Progenitor cell of endocrine pancreas (in vitro differentiated cells): ENCODE results near the gene STEAP3. TPM values are rescaled to one million over a fixed set of nuclear protein-coding genes. Genes with fewer than 3 reads are reported as not detected.

ENCODE experiments used
- DNase-seq: peaks from one replicate; pipeline ENCODE4 v3.0.0; 2021; ENCODE audit warnings: low spot score; ENCODE audit not compliant: unreplicated experiment
- H3K27ac Mint-ChIP-seq: 2 replicates; pipeline ENCODE4 v1.8.0; 2021; ENCODE audit warnings: mild to moderate bottlenecking, moderate library complexity, mixed read lengths
- H3K27me3 Mint-ChIP-seq: 2 replicates; pipeline ENCODE4 v1.8.0; 2021; ENCODE audit warnings: mixed read lengths
- H3K36me3 Mint-ChIP-seq: 2 replicates; pipeline ENCODE4 v1.8.0; 2022; ENCODE audit warnings: mixed read lengths; ENCODE audit not compliant: insufficient read depth
- H3K4me1 Mint-ChIP-seq: 2 replicates; pipeline ENCODE4 v1.8.0; 2021; ENCODE audit warnings: low read depth, mixed read lengths
- H3K4me3 Mint-ChIP-seq: 2 replicates; pipeline ENCODE4 v1.8.0; 2021; ENCODE audit warnings: low read depth, mild to moderate bottlenecking, moderate library complexity, mixed read lengths
- H3K9me3 Mint-ChIP-seq: 2 replicates; pipeline ENCODE4 v1.8.0; 2021; ENCODE audit warnings: low read depth, mixed read lengths
- CTCF ChIP-seq: fragments of 200-600 bp; sonication (generic); IDR thresholded peaks from one replicate; pipeline ENCODE4 v1.5.0; 2021; ENCODE audit warnings: antibody characterized with exemption, mild to moderate bottlenecking; ENCODE audit not compliant: unreplicated experiment
- total RNA-seq: library from RNA; stranded (reverse); gene quantifications from 2 replicates; pipeline ENCODE4 v1.2.1, GENCODE V29; 2021

The STEAP3 gene
- total RNA-seq, 1 donor from 2014 or later, result 3.9 TPM

- Mint-ChIP-seq H3K4me1 (peaks cover 15% of the 10 kb centered on the region), H3K9me3 (no peaks in the 10 kb centered on the region), H3K36me3 (no peaks in the 10 kb centered on the region), H3K4me3 (no peak overlapping the region), H3K27me3 (peaks cover 44% of the 10 kb centered on the region), H3K27ac (no peak overlapping the region)
- no peak for TF ChIP-seq CTCF
- no peak for DNase-seq
These were observed 2.3 kb downstream of the STEAP3 start for GRCh38 chr2:119225926-119226325.

DNA sequence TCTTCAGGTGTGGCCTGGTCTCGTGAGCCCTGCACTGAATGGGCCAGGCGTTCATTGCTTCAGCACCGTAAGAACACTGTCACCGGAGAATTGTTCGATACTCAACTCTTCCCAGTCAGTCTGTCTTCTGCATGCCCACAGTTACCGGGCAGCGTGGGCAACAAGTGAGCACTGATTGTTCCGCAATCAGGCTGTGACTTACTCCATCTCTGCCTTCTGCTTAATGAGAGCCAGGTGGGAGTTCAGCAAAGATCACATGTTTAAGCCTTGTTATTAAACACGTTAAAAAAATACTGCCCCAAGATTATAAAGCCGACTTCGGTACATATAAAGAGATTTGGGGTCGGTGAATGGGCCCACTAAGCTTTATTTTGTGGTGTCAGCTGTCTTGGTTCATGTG lies 3.7 kb downstream of the STEAP3 start:
- TF ChIP-seq CTCF, result no peak
- Mint-ChIP-seq H3K27ac (no peak overlapping the region), H3K9me3 (no peaks in the 10 kb centered on the region), H3K4me1 (peaks cover 15% of the 10 kb centered on the region), H3K4me3 (no peak overlapping the region), H3K36me3 (no peaks in the 10 kb centered on the region), H3K27me3 (peaks cover 30% of the 10 kb centered on the region)
- no peak for DNase-seq

DNA sequence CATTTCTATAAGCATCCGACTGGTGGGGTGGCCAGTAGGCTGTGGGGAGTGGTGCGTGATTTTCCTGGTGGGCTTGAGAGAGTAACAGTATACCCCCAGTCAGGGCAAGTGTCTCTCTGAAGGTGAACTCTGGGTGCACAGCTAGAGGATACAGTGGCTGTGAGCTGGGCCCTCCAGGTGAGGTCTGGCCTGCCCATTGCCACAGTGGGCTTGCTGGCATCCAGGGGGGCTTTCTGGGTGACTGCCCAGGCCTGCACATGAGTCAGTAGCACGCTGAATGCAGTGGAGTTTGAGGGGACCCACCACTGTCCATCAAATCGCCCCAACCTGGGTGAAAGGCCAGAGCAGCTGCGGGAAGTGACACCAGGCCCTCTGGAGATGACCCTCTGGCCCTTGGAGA lies 4.5 kb downstream of the STEAP3 start:
- H3K36me3 Mint-ChIP-seq, result no peaks in the 10 kb centered on the region

GRCh38 chr2:119228964-119229363 lies 5.3 kb downstream of the STEAP3 start:
- H3K4me3 Mint-ChIP-seq, result no peak overlapping the region
- TF ChIP-seq CTCF, result no peak
- no peaks in the 10 kb centered on the region for H3K36me3 Mint-ChIP-seq
- H3K27ac Mint-ChIP-seq, result no peak overlapping the region
- H3K9me3 Mint-ChIP-seq, result no peaks in the 10 kb centered on the region
- peaks cover 15% of the 10 kb centered on the region for H3K4me1 Mint-ChIP-seq
- H3K27me3 Mint-ChIP-seq, result peaks cover 26% of the 10 kb centered on the region
- DNase-seq, result no peak

More for the DNA sequence above, 4.5 kb downstream of the STEAP3 start:
- Mint-ChIP-seq H3K4me3 (no peak overlapping the region), H3K9me3 (no peaks in the 10 kb centered on the region), H3K27me3 (peaks cover 26% of the 10 kb centered on the region), H3K27ac (no peak overlapping the region), H3K4me1 (peaks cover 15% of the 10 kb centered on the region)
- no peak for DNase-seq
- no peak for TF ChIP-seq CTCF

DNA sequence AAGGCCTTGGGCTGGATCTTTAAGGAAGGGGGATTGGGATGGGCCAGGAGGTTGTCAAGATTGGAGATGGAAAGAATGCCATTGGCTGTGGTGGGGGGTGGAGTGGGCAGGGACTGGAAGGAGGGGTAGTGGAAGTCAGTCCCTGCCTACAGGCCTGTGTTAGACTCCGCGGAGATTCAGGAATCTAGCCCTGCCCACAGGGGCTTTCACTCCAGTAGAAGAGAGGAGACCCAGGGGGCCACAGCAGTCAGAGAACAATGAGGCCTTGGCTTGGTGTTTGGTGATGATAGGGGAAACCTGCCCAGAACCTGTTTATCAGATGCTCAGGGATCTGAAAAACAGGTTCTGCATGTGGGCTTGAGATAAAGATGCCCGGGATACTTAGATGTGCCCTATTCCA lies 6.1 kb downstream of the STEAP3 start:
- DNase-seq, result no peak
- Mint-ChIP-seq H3K27ac (no peak overlapping the region), H3K4me3 (no peak overlapping the region), H3K27me3 (peaks cover 23% of the 10 kb centered on the region), H3K9me3 (no peaks in the 10 kb centered on the region), H3K36me3 (no peaks in the 10 kb centered on the region), H3K4me1 (peaks cover 15% of the 10 kb centered on the region)
- no peak for TF ChIP-seq CTCF
